ENCODE measurements around the gene ACKR4. TPM values are rescaled to one million over a fixed set of nuclear protein-coding genes. Genes with fewer than 3 reads are reported as not detected.

The ACKR4 gene
- total RNA-seq, 1 experiment from 2014 or later: not detected

DNA sequence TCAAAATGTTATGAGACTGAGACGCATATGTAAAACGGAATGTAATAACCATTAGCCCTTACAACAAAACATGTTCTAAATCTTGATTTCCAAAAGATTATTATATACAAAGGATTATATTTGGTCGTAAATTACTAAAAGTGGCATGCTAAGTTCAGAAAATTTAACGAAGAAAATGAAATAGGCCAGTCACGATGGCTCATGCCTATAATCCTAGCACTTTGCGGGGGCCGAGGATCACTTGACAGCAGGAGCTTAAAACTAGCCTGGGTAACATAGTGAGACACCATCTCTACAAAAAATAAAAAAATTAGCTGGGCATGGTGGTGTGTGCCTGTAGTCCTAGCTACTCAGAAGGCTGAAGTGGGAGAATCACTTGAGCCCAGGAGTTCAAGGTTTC, 33.5 kb downstream of the ACKR4 start:
- Mint-ChIP-seq H3K9me3 (no peaks in the 10 kb centered on the region), H3K4me1 (peaks cover 18% of the 10 kb centered on the region), H3K36me3 (peaks cover 2% of the 10 kb centered on the region; the same call in 1 of the 2 replicates), H3K4me3 (no peak overlapping the region), H3K27ac (no peak overlapping the region), H3K27me3 (ENCODE audit: low read depth) (no peaks in the 10 kb centered on the region)
- no peak for DNase-seq (ENCODE audit: low spot score)
- ChIA-PET CTCF (interaction anchor here (1.5 to 2.5 kb wide), 2 partner anchors 12 to 94 kb away, joined by 5 to 19 read pairs; no protein-coding TSS in a partner anchor), POLR2A (no interaction called here)
- TF ChIP-seq ESRRA (CRISPR knock-in tag; IDR thresholded peaks at IDR 0.05; ENCODE audit: borderline replicate concordance): no peak
- no peak for TF ChIP-seq ATF1 (CRISPR knock-in tag; IDR thresholded peaks at IDR 0.05)
- no peak for TF ChIP-seq TEAD1 (CRISPR knock-in tag; IDR thresholded peaks at IDR 0.05)
- TF ChIP-seq, protein P1, sequence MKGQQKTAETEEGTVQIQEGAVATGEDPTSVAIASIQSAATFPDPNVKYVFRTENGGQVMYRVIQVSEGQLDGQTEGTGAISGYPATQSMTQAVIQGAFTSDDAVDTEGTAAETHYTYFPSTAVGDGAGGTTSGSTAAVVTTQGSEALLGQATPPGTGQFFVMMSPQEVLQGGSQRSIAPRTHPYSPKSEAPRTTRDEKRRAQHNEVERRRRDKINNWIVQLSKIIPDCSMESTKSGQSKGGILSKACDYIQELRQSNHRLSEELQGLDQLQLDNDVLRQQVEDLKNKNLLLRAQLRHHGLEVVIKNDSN (CRISPR knock-in tag; IDR thresholded peaks at IDR 0.05): no peak
- no peak for TF ChIP-seq GTF2I (CRISPR knock-in tag; conservative IDR thresholded peaks at IDR 0.05)
- TF ChIP-seq CREM (CRISPR knock-in tag; IDR thresholded peaks at IDR 0.05): no peak
- TF ChIP-seq MXD4 (CRISPR knock-in tag; IDR thresholded peaks at IDR 0.05; ENCODE audit: borderline replicate concordance): no peak
- TF ChIP-seq, protein P2, sequence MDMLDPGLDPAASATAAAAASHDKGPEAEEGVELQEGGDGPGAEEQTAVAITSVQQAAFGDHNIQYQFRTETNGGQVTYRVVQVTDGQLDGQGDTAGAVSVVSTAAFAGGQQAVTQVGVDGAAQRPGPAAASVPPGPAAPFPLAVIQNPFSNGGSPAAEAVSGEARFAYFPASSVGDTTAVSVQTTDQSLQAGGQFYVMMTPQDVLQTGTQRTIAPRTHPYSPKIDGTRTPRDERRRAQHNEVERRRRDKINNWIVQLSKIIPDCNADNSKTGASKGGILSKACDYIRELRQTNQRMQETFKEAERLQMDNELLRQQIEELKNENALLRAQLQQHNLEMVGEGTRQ (CRISPR knock-in tag; IDR thresholded peaks at IDR 0.05): no peak
- TF ChIP-seq NR3C1 (CRISPR knock-in tag; conservative IDR thresholded peaks at IDR 0.05; ENCODE audit: low read depth): no peak
- TF ChIP-seq ZNF138 (CRISPR knock-in tag; conservative IDR thresholded peaks at IDR 0.05): no peak
- TF ChIP-seq, protein P3, sequence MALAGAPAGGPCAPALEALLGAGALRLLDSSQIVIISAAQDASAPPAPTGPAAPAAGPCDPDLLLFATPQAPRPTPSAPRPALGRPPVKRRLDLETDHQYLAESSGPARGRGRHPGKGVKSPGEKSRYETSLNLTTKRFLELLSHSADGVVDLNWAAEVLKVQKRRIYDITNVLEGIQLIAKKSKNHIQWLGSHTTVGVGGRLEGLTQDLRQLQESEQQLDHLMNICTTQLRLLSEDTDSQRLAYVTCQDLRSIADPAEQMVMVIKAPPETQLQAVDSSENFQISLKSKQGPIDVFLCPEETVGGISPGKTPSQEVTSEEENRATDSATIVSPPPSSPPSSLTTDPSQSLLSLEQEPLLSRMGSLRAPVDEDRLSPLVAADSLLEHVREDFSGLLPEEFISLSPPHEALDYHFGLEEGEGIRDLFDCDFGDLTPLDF (CRISPR knock-in tag; IDR thresholded peaks at IDR 0.05): no peak
- TF ChIP-seq, protein P4, sequence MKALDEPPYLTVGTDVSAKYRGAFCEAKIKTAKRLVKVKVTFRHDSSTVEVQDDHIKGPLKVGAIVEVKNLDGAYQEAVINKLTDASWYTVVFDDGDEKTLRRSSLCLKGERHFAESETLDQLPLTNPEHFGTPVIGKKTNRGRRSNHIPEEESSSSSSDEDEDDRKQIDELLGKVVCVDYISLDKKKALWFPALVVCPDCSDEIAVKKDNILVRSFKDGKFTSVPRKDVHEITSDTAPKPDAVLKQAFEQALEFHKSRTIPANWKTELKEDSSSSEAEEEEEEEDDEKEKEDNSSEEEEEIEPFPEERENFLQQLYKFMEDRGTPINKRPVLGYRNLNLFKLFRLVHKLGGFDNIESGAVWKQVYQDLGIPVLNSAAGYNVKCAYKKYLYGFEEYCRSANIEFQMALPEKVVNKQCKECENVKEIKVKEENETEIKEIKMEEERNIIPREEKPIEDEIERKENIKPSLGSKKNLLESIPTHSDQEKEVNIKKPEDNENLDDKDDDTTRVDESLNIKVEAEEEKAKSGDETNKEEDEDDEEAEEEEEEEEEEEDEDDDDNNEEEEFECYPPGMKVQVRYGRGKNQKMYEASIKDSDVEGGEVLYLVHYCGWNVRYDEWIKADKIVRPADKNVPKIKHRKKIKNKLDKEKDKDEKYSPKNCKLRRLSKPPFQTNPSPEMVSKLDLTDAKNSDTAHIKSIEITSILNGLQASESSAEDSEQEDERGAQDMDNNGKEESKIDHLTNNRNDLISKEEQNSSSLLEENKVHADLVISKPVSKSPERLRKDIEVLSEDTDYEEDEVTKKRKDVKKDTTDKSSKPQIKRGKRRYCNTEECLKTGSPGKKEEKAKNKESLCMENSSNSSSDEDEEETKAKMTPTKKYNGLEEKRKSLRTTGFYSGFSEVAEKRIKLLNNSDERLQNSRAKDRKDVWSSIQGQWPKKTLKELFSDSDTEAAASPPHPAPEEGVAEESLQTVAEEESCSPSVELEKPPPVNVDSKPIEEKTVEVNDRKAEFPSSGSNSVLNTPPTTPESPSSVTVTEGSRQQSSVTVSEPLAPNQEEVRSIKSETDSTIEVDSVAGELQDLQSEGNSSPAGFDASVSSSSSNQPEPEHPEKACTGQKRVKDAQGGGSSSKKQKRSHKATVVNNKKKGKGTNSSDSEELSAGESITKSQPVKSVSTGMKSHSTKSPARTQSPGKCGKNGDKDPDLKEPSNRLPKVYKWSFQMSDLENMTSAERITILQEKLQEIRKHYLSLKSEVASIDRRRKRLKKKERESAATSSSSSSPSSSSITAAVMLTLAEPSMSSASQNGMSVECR (CRISPR knock-in tag; IDR thresholded peaks at IDR 0.05; ENCODE audit: borderline replicate concordance): no peak
- no peak for TF ChIP-seq ZNF423 (CRISPR knock-in tag; IDR thresholded peaks at IDR 0.05)
- no peak for TF ChIP-seq NFE2L1 (CRISPR knock-in tag; IDR thresholded peaks at IDR 0.05)
- no peak for ATAC-seq

DNA sequence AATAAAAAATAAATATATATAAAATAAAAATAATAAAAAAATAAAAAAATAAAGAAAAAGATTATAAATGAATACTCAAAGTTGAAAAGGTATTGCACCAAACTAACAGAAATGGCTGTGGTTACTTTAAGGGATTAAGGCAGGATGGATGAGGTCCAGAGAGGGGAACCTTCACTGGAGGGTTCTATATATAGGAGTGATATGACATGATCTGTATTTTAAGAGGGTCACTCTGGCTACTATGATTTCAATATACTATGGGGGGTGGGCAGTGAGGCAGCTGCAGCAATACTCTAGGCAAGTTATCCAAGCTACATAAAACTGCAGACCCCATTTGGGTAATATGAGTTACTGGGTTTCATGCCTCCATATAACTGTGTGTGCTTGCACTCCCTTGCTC, 38.0 kb downstream of the ACKR4 start:
- Mint-ChIP-seq H3K27me3 (ENCODE audit: low read depth) (no peaks in the 10 kb centered on the region), H3K9me3 (no peaks in the 10 kb centered on the region), H3K36me3 (no peaks in the 10 kb centered on the region; the same call in 1 of the 2 replicates), H3K27ac (no peak overlapping the region), H3K4me1 (no peaks in the 10 kb centered on the region), H3K4me3 (no peak overlapping the region)
- ChIA-PET CTCF (interaction anchor here (2.2 kb wide), 1 partner anchor 99 kb away, joined by 6 read pairs; no protein-coding TSS in a partner anchor), POLR2A (interaction anchor here (0.6 kb wide), 1 partner anchor 196 kb away, joined by 3 read pairs; no protein-coding TSS in a partner anchor)
- DNase-seq (ENCODE audit: low spot score) (no peak), ATAC-seq (no peak)
- TF ChIP-seq HMGA2 (CRISPR knock-in tag; IDR thresholded peaks at IDR 0.05): peak; percentile 24; the same call in 1 of the 2 replicates
- TF ChIP-seq ZNF396 (CRISPR knock-in tag; IDR thresholded peaks at IDR 0.05; ENCODE audit: borderline replicate concordance): no peak

DNA sequence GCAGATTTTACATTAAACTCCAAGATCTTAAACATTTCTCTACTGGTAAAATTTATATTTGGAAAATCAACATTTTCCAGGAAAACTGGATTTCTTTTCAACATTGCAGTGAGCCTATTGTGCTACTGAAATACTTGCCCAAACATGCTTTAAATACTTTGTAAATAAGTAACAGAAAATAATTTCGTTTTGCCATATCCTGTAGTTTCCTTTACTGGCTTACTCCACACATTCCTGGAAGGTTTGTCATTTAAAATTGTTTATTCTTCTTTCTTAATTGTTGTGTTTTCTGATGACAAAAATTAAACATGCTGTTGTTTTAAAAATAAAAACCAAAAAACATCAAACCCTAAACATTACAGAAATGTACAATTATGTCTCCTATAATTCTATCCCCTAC, 40.5 kb downstream of the ACKR4 start:
- CTCF ChIA-PET: no interaction called here
- no peaks in the 10 kb centered on the region; the same call in 1 of the 2 replicates for H3K36me3 Mint-ChIP-seq
- ATAC-seq (no peak), DNase-seq (ENCODE audit: low spot score) (no peak)
- no peak overlapping the region; the same call in 1 of the 2 replicates for H3K27ac Mint-ChIP-seq
- no peak overlapping the region for H3K4me3 Mint-ChIP-seq
- no peaks in the 10 kb centered on the region for H3K4me1 Mint-ChIP-seq
- H3K27me3 Mint-ChIP-seq (ENCODE audit: low read depth): no peaks in the 10 kb centered on the region
- no peaks in the 10 kb centered on the region for H3K9me3 Mint-ChIP-seq
- POLR2A ChIA-PET: no interaction called here
- TF ChIP-seq, protein P5, sequence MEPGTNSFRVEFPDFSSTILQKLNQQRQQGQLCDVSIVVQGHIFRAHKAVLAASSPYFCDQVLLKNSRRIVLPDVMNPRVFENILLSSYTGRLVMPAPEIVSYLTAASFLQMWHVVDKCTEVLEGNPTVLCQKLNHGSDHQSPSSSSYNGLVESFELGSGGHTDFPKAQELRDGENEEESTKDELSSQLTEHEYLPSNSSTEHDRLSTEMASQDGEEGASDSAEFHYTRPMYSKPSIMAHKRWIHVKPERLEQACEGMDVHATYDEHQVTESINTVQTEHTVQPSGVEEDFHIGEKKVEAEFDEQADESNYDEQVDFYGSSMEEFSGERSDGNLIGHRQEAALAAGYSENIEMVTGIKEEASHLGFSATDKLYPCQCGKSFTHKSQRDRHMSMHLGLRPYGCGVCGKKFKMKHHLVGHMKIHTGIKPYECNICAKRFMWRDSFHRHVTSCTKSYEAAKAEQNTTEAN (CRISPR knock-in tag; IDR thresholded peaks at IDR 0.05): no peak
- TF ChIP-seq, protein P6, sequence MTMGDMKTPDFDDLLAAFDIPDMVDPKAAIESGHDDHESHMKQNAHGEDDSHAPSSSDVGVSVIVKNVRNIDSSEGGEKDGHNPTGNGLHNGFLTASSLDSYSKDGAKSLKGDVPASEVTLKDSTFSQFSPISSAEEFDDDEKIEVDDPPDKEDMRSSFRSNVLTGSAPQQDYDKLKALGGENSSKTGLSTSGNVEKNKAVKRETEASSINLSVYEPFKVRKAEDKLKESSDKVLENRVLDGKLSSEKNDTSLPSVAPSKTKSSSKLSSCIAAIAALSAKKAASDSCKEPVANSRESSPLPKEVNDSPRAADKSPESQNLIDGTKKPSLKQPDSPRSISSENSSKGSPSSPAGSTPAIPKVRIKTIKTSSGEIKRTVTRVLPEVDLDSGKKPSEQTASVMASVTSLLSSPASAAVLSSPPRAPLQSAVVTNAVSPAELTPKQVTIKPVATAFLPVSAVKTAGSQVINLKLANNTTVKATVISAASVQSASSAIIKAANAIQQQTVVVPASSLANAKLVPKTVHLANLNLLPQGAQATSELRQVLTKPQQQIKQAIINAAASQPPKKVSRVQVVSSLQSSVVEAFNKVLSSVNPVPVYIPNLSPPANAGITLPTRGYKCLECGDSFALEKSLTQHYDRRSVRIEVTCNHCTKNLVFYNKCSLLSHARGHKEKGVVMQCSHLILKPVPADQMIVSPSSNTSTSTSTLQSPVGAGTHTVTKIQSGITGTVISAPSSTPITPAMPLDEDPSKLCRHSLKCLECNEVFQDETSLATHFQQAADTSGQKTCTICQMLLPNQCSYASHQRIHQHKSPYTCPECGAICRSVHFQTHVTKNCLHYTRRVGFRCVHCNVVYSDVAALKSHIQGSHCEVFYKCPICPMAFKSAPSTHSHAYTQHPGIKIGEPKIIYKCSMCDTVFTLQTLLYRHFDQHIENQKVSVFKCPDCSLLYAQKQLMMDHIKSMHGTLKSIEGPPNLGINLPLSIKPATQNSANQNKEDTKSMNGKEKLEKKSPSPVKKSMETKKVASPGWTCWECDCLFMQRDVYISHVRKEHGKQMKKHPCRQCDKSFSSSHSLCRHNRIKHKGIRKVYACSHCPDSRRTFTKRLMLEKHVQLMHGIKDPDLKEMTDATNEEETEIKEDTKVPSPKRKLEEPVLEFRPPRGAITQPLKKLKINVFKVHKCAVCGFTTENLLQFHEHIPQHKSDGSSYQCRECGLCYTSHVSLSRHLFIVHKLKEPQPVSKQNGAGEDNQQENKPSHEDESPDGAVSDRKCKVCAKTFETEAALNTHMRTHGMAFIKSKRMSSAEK (CRISPR knock-in tag; IDR thresholded peaks at IDR 0.05; ENCODE audit: borderline replicate concordance): no peak
